ENCODE measurements around the gene DAZL. TPM values are rescaled to one million over a fixed set of nuclear protein-coding genes. Genes with fewer than 3 reads are reported as not detected.

The DAZL gene
- total RNA-seq, 1 experiment from 2014 or later = not detected

GRCh38 chr3:16546186-16547010 lies 58.8 kb downstream of the DAZL start:
- no peak for DNase-seq (ENCODE audit: low spot score)

GRCh38 chr3:16545413-16546185 lies 59.6 kb downstream of the DAZL start:
- DNase-seq (ENCODE audit: low spot score) = no peak

GRCh38 chr3:16543242-16543864 lies 61.9 kb downstream of the DAZL start:
- no peak for DNase-seq (ENCODE audit: low spot score)

GRCh38 chr3:16538507-16538906 lies 66.7 kb downstream of the DAZL start:
- DNase-seq (ENCODE audit: low spot score) = no peak

GRCh38 chr3:16536996-16537395 lies 68.2 kb downstream of the DAZL start:
- DNase-seq (ENCODE audit: low spot score) = no peak

Other genes starting within 250 kb of the DAZL start
- 46.1 and 52.1 TPM in 2 replicates for gene RFTN1, start 91.7 kb downstream of the DAZL start, total RNA-seq (2014; rRNA removed; shearing (Covaris generic))